Hepatocyte (in vitro differentiated cells): ENCODE results near the gene RANBP10. TPM values are rescaled to one million over a fixed set of nuclear protein-coding genes. Genes with fewer than 3 reads are reported as not detected.

ENCODE experiments used
- DNase-seq: peaks from one replicate; pipeline ENCODE4 v3.0.0-alpha.2; 2016; ENCODE audit warnings: low spot score
- H2AFZ ChIP-seq: fragments of 200-600 bp; sonication (generic); 2 replicates; pipeline ENCODE4 v1.6.0; 2016; ENCODE audit warnings: antibody characterized with exemption, mild to moderate bottlenecking
- H3K27ac ChIP-seq: fragments of 200-600 bp; sonication (generic); 2 replicates; pipeline ENCODE4 v1.5.1; 2016; ENCODE audit warnings: mild to moderate bottlenecking
- H3K27me3 ChIP-seq: fragments of 200-600 bp; sonication (generic); 2 replicates; pipeline ENCODE4 v1.6.1; 2016
- H3K36me3 ChIP-seq: fragments of 200-600 bp; sonication (generic); replicated peaks from 2 replicates; pipeline ENCODE4 v1.5.1; 2016; ENCODE audit warnings: low read depth; ENCODE audit not compliant: insufficient read depth
- H3K4me1 ChIP-seq: fragments of 200-600 bp; sonication (generic); 2 replicates; pipeline ENCODE4 v1.5.1; 2016; ENCODE audit warnings: mild to moderate bottlenecking, moderate library complexity; ENCODE audit not compliant: insufficient read depth
- H3K4me2 ChIP-seq: fragments of 200-600 bp; sonication (generic); 2 replicates; pipeline ENCODE4 v1.6.0; 2016
- H3K4me3 ChIP-seq: fragments of 200-600 bp; sonication (generic); 2 replicates; pipeline ENCODE4 v1.5.1; 2016; ENCODE audit warnings: mild to moderate bottlenecking
- H3K79me2 ChIP-seq: fragments of 200-600 bp; sonication (generic); 2 replicates; pipeline ENCODE4 v1.6.0; 2017; ENCODE audit warnings: mild to moderate bottlenecking
- H3K9me2 ChIP-seq: fragments of 200-600 bp; sonication (generic); replicated peaks from 2 replicates; pipeline ENCODE4 v1.6.0; 2017; ENCODE audit warnings: mild to moderate bottlenecking; ENCODE audit not compliant: insufficient read depth
- H3K9me3 ChIP-seq: fragments of 200-600 bp; sonication (generic); 2 replicates; pipeline ENCODE4 v1.5.1; 2016; ENCODE audit warnings: low read depth, mild to moderate bottlenecking
- H4K20me1 ChIP-seq: fragments of 200-600 bp; sonication (generic); 2 replicates; pipeline ENCODE4 v1.6.0; 2016; ENCODE audit warnings: mild to moderate bottlenecking; ENCODE audit not compliant: insufficient read depth, poor library complexity, severe bottlenecking
- CTCF ChIP-seq: fragments of 200-600 bp; sonication (generic); IDR thresholded peaks from 2 replicates; pipeline ENCODE4 v1.5.1; 2016; ENCODE audit warnings: antibody characterized with exemption, mild to moderate bottlenecking; ENCODE audit not compliant: poor library complexity
- EZH2 ChIP-seq: fragments of 200-600 bp; sonication (generic); IDR thresholded peaks from 2 replicates; pipeline ENCODE4 v1.6.1; 2016; ENCODE audit warnings: antibody characterized with exemption, mild to moderate bottlenecking, borderline replicate concordance
- EZH2phosphoT487 ChIP-seq: fragments of 200-600 bp; sonication (generic); IDR thresholded peaks from one replicate; pipeline ENCODE4 v1.6.1; 2018; ENCODE audit warnings: antibody characterized with exemption, mild to moderate bottlenecking, low read depth, moderate library complexity; ENCODE audit not compliant: unreplicated experiment, severe bottlenecking
- WGBS: methylation state at CpG from one replicate; pipeline ENCODE4 v1.1.6; 2016; ENCODE audit warnings: low lambda C conversion rate; ENCODE audit errors: missing lambda C conversion rate; 5-methylcytosine and 5-hydroxymethylcytosine counted together
- polyA plus RNA-seq: library from polyadenylated mRNA; unstranded; fragments of >200 nt; fragmentation: Nextera tagmentation; extraction: Ambion mirVana; gene quantifications from 2 replicates; pipeline ENCODE4 v1.2.1, GENCODE V29; 2016
- total RNA-seq: library from RNA; depleted of rRNA; stranded (reverse); fragments of >200 nt; gene quantifications from 2 replicates; pipeline ENCODE4 v1.2.3, GENCODE V29; 2014

RANBP10 gene
- total and polyA plus RNA-seq, 2 experiments from 2014 or later, result 8.6 to 12.6 TPM

- peak overlapping the region; percentile 37 for H3K27ac ChIP-seq
- no peaks in the 10 kb centered on the region for H3K36me3 ChIP-seq
- no peaks in the 10 kb centered on the region for H3K9me2 ChIP-seq
- TF ChIP-seq EZH2, result no peak
- TF ChIP-seq EZH2phosphoT487, result no peak
- TF ChIP-seq CTCF, result no peak
- peaks cover 20% of the 10 kb centered on the region for H4K20me1 ChIP-seq
- no peak overlapping the region for H2AFZ ChIP-seq
- H3K4me1 ChIP-seq, result no peaks in the 10 kb centered on the region
- no peak overlapping the region for H3K4me3 ChIP-seq
- H3K9me3 ChIP-seq, result no peaks in the 10 kb centered on the region
- no peak for DNase-seq
- H3K79me2 ChIP-seq, result peaks cover 50% of the 10 kb centered on the region
- WGBS, result 59% methylated on average over 12 of the region's 12 CpGs
- H3K4me2 ChIP-seq, result no peak overlapping the region
- H3K27me3 ChIP-seq, result no peaks in the 10 kb centered on the region
Observed at GRCh38 chr16:67782567-67783352, 23.6 kb downstream of the RANBP10 start.

GRCh38 chr16:67781565-67781921 is 24.8 kb downstream of the RANBP10 start:
- H3K27ac ChIP-seq, result no peak overlapping the region
- no peak for DNase-seq
- TF ChIP-seq EZH2 (no peak), CTCF (no peak), EZH2phosphoT487 (no peak)
- H3K36me3 ChIP-seq, result no peaks in the 10 kb centered on the region
- H2AFZ ChIP-seq, result no peak overlapping the region
- H3K4me3 ChIP-seq, result no peak overlapping the region
- no peaks in the 10 kb centered on the region for H3K9me2 ChIP-seq
- no peaks in the 10 kb centered on the region for H3K9me3 ChIP-seq
- 87% methylated on average over 5 of the region's 5 CpGs for WGBS
- peaks cover 17% of the 10 kb centered on the region for H4K20me1 ChIP-seq
- no peaks in the 10 kb centered on the region for H3K4me1 ChIP-seq
- peaks cover 52% of the 10 kb centered on the region for H3K79me2 ChIP-seq
- H3K4me2 ChIP-seq, result no peak overlapping the region
- H3K27me3 ChIP-seq, result no peaks in the 10 kb centered on the region

- Histone ChIP-seq H3K4me3 (no peak overlapping the region), H3K27me3 (no peaks in the 10 kb centered on the region), H3K4me1 (no peaks in the 10 kb centered on the region), H3K79me2 (peaks cover 53% of the 10 kb centered on the region), H3K9me3 (no peaks in the 10 kb centered on the region), H4K20me1 (peaks cover 17% of the 10 kb centered on the region), H3K27ac (no peak overlapping the region), H2AFZ (no peak overlapping the region), H3K36me3 (no peaks in the 10 kb centered on the region), H3K4me2 (no peak overlapping the region), H3K9me2 (no peaks in the 10 kb centered on the region)
- no peak for TF ChIP-seq CTCF
- TF ChIP-seq EZH2phosphoT487, result no peak
- no peak for TF ChIP-seq EZH2
- DNase-seq, result no peak
- 93% methylated on average over 7 of the region's 7 CpGs for WGBS
Observed at GRCh38 chr16:67780847-67781564, 25.4 kb downstream of the RANBP10 start.
